ENCODE measurements around the gene LRRC2. TPM values are rescaled to one million over a fixed set of nuclear protein-coding genes. Genes with fewer than 3 reads are reported as not detected.

Gene LRRC2
- total and polyA plus RNA-seq, 2 donors (not counting 1 experiment from before 2014, with no cell fraction given): 3.8 to 6.0 TPM

GRCh38 chr3:46545818-46546630, 20.1 kb downstream of the LRRC2 start:
- H3K36me3 ChIP-seq (ENCODE audit: control insufficient read depth, insufficient read depth, low read length): no peaks in the 10 kb centered on the region
- no peaks in the 10 kb centered on the region for H3K27me3 ChIP-seq (ENCODE audit: control insufficient read depth, insufficient read depth, low read length)
- no peak overlapping the region for H3K4me3 ChIP-seq (replicated peaks in 1 of 4; ENCODE audit: control extremely low read depth in 1 of 4, insufficient read depth in 1 of 4, low read depth in 3 of 4, low read length in 4 of 4)
- H3K79me2 ChIP-seq (ENCODE audit: control insufficient read depth, insufficient read depth, low read length): no peaks in the 10 kb centered on the region
- no peaks in the 10 kb centered on the region for H3K9me3 ChIP-seq (ENCODE audit: control insufficient read depth, insufficient read depth, low read depth, low read length)
- no peak for DNase-seq (ENCODE audit: low read depth in 2 of 2)
- H3K4me1 ChIP-seq (ENCODE audit: control insufficient read depth, extremely low read depth, insufficient read depth, low read length): no peaks in the 10 kb centered on the region
- no peak overlapping the region for H3K27ac ChIP-seq (ENCODE audit: insufficient read depth, low read length)
- no peak for TF ChIP-seq CTCF (conservative IDR thresholded peaks at IDR 0.05 in 1 of 2, IDR thresholded peaks at IDR 0.05 in 1 of 2; ENCODE audit: low read depth in 1 of 2, low read length in 2 of 2)
- no peak for TF ChIP-seq EZH2 (IDR thresholded peaks at IDR 0.05; ENCODE audit: low read length, missing control alignments)
- H2AFZ ChIP-seq (ENCODE audit: low read length): no peak overlapping the region
- H3K4me2 ChIP-seq (ENCODE audit: extremely low read depth, insufficient read depth, low read length): no peak overlapping the region
- H3K9ac ChIP-seq (ENCODE audit: insufficient read depth, low read length): no peak overlapping the region
- H4K20me1 ChIP-seq (ENCODE audit: control insufficient read depth, extremely low read depth, insufficient read depth, low read length): no peaks in the 10 kb centered on the region

GRCh38 chr3:46544771-46545503, 21.2 kb downstream of the LRRC2 start:
- no peak overlapping the region for H3K4me2 ChIP-seq (ENCODE audit: extremely low read depth, insufficient read depth, low read length)

More at GRCh38 chr3:46544771-46545503, 21.2 kb downstream of the LRRC2 start:
- Histone ChIP-seq H3K27ac (ENCODE audit: insufficient read depth, low read length) (no peak overlapping the region), H3K4me1 (ENCODE audit: control insufficient read depth, extremely low read depth, insufficient read depth, low read length) (no peaks in the 10 kb centered on the region), H3K9me3 (ENCODE audit: control insufficient read depth, insufficient read depth, low read depth, low read length) (no peaks in the 10 kb centered on the region), H3K9ac (ENCODE audit: insufficient read depth, low read length) (no peak overlapping the region), H2AFZ (ENCODE audit: low read length) (no peak overlapping the region), H3K36me3 (ENCODE audit: control insufficient read depth, insufficient read depth, low read length) (no peaks in the 10 kb centered on the region), H4K20me1 (ENCODE audit: control insufficient read depth, extremely low read depth, insufficient read depth, low read length) (no peaks in the 10 kb centered on the region), H3K4me3 (replicated peaks in 1 of 4; ENCODE audit: control extremely low read depth in 1 of 4, insufficient read depth in 1 of 4, low read depth in 3 of 4, low read length in 4 of 4) (no peak overlapping the region), H3K27me3 (ENCODE audit: control insufficient read depth, insufficient read depth, low read length) (no peaks in the 10 kb centered on the region), H3K79me2 (ENCODE audit: control insufficient read depth, insufficient read depth, low read length) (no peaks in the 10 kb centered on the region)
- DNase-seq (ENCODE audit: low read depth in 2 of 2): no peak
- TF ChIP-seq EZH2 (IDR thresholded peaks at IDR 0.05; ENCODE audit: low read length, missing control alignments) (no peak), CTCF (conservative IDR thresholded peaks at IDR 0.05 in 1 of 2, IDR thresholded peaks at IDR 0.05 in 1 of 2; ENCODE audit: low read depth in 1 of 2, low read length in 2 of 2) (no peak)
